Loucy (cell line): ENCODE data around the gene XKRX.

ENCODE experiments used
- H2AFZ ChIP-seq: fragments of 200-600 bp; sonication (generic); 2 replicates; pipeline ENCODE4 v1.6.0; 2016; ENCODE audit warnings: antibody characterized with exemption, mild to moderate bottlenecking, low read length, moderate library complexity
- H3F3A ChIP-seq: fragments of 200-600 bp; 2 replicates; pipeline ENCODE4 v1.6.0; 2016; ENCODE audit warnings: antibody characterized with exemption, low read depth, mild to moderate bottlenecking
- H3K27me3 ChIP-seq: fragments of 200-600 bp; sonication (generic); 2 replicates; pipeline ENCODE4 v1.6.1; 2014; ENCODE audit warnings: low read length, mild to moderate bottlenecking; ENCODE audit not compliant: insufficient read depth, poor library complexity, severe bottlenecking
- H3K36me3 ChIP-seq: fragments of 200-600 bp; sonication (generic); 2 replicates; pipeline ENCODE4 v1.6.1; 2016; ENCODE audit warnings: low read length; ENCODE audit not compliant: insufficient read depth
- H3K4me1 ChIP-seq: fragments of 200-600 bp; sonication (generic); 2 replicates; pipeline ENCODE4 v1.5.1; 2014; ENCODE audit warnings: low read length, mild to moderate bottlenecking; ENCODE audit not compliant: insufficient read depth, poor library complexity, severe bottlenecking
- H3K4me2 ChIP-seq: fragments of 200-600 bp; sonication (generic); 2 replicates; pipeline ENCODE4 v1.6.0; 2014; ENCODE audit warnings: antibody characterized with exemption, low read length, low read depth, mild to moderate bottlenecking; ENCODE audit not compliant: poor library complexity, severe bottlenecking
- H3K4me3 ChIP-seq: fragments of 200-600 bp; sonication (generic); 2 replicates; pipeline ENCODE4 v1.5.1; 2014; ENCODE audit warnings: low read length, mild to moderate bottlenecking, mixed read lengths; ENCODE audit not compliant: poor library complexity, severe bottlenecking
- H3K79me2 ChIP-seq: fragments of 200-600 bp; sonication (generic); 2 replicates; pipeline ENCODE4 v1.6.1; 2014; ENCODE audit warnings: low read length; ENCODE audit not compliant: insufficient read depth
- H3K9ac ChIP-seq: fragments of 200-600 bp; sonication (generic); 2 replicates; pipeline ENCODE4 v1.6.0; 2014; ENCODE audit warnings: mild to moderate bottlenecking, low read depth, low read length, moderate library complexity; ENCODE audit not compliant: poor library complexity, severe bottlenecking
- H3K9me2 ChIP-seq: fragments of 200-600 bp; sonication (generic); replicated peaks from 2 replicates; pipeline ENCODE4 v1.6.1; 2016; ENCODE audit warnings: low read depth, low read length, mixed read lengths
- H3K9me3 ChIP-seq: fragments of 200-600 bp; sonication (generic); 2 replicates; pipeline ENCODE4 v1.6.1; 2014; ENCODE audit warnings: mild to moderate bottlenecking, antibody characterized with exemption, low read length, low read depth; ENCODE audit not compliant: insufficient read depth
- H4K20me1 ChIP-seq: fragments of 200-600 bp; sonication (generic); 2 replicates; pipeline ENCODE4 v1.6.0; 2014; ENCODE audit warnings: antibody characterized with exemption, low read length, mild to moderate bottlenecking; ENCODE audit not compliant: insufficient read depth, poor library complexity, severe bottlenecking
- EZH2phosphoT487 ChIP-seq: fragments of 200-600 bp; IDR thresholded peaks from 2 replicates; pipeline ENCODE4 v1.6.1; 2018; ENCODE audit warnings: antibody characterized with exemption, mild to moderate bottlenecking, moderate library complexity, borderline replicate concordance
- TF ChIP-seq, protein P1 (sequence below): fragments of 200-600 bp; sonication (generic); conservative IDR thresholded peaks from 2 replicates; pipeline ENCODE4 v1.5.1; 2014; ENCODE audit warnings: mild to moderate bottlenecking, antibody characterized with exemption, low read length

XKRX gene

DNA sequence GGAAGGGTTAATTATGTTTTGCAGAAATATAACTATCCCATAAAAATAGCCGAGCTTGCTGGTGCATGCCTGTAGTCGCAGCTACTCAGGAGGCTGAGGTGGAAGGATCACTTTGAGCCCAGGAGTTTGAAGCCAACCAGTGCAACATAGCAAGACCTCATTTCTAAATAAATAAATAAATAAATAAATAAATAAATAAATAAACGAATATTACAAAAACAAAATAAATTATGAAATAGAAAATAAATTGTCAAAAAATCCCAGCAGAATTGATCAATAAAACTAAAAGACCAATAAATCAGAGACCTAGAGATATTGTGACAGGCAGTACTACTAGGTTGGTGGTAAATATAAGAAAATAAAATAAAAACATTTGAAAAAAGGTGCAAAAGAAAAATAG, 34.1 kb upstream of the XKRX start:
- Histone ChIP-seq H3K36me3 (no peaks in the 10 kb centered on the region), H3K9me2 (no peaks in the 10 kb centered on the region), H3K4me2 (no peak overlapping the region), H3K79me2 (no peaks in the 10 kb centered on the region), H3K4me3 (no peak overlapping the region), H2AFZ (no peak overlapping the region), H3K27me3 (no peaks in the 10 kb centered on the region), H3F3A (no peaks in the 10 kb centered on the region), H3K4me1 (no peaks in the 10 kb centered on the region), H4K20me1 (no peaks in the 10 kb centered on the region), H3K9ac (no peak overlapping the region), H3K9me3 (no peaks in the 10 kb centered on the region)
- TF ChIP-seq, protein P1, sequence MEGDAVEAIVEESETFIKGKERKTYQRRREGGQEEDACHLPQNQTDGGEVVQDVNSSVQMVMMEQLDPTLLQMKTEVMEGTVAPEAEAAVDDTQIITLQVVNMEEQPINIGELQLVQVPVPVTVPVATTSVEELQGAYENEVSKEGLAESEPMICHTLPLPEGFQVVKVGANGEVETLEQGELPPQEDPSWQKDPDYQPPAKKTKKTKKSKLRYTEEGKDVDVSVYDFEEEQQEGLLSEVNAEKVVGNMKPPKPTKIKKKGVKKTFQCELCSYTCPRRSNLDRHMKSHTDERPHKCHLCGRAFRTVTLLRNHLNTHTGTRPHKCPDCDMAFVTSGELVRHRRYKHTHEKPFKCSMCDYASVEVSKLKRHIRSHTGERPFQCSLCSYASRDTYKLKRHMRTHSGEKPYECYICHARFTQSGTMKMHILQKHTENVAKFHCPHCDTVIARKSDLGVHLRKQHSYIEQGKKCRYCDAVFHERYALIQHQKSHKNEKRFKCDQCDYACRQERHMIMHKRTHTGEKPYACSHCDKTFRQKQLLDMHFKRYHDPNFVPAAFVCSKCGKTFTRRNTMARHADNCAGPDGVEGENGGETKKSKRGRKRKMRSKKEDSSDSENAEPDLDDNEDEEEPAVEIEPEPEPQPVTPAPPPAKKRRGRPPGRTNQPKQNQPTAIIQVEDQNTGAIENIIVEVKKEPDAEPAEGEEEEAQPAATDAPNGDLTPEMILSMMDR = no peak
- TF ChIP-seq EZH2phosphoT487 = no peak

DNA sequence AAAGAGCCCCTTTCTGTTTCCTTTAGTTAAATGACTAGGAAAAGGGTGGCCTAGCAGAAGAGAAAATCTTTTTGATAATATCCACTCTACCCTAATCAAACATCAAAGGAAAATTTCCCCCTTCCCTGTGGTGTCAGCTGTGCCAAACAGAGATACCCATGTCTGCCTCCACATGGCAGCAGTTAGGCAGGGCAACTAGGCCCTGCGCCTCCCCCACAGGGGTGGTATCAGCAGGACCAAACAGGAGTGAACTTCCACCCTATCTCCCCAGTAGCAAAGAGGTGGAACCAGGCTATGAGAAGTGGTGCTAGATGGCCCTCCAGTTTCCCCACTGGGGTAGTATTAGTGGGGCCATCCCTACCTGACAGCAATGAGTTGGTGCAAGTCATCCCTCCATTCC, 19.8 kb upstream of the XKRX start:
- H3F3A ChIP-seq = no peaks in the 10 kb centered on the region
- H3K36me3 ChIP-seq = no peaks in the 10 kb centered on the region
- no peaks in the 10 kb centered on the region for H3K9me3 ChIP-seq
- no peaks in the 10 kb centered on the region for H3K4me1 ChIP-seq
- no peaks in the 10 kb centered on the region for H3K27me3 ChIP-seq
- no peak overlapping the region for H2AFZ ChIP-seq
- H3K4me2 ChIP-seq = no peak overlapping the region
- no peak for TF ChIP-seq EZH2phosphoT487
- TF ChIP-seq, protein P1 = no peak
- no peaks in the 10 kb centered on the region for H3K9me2 ChIP-seq
- H3K4me3 ChIP-seq = no peak overlapping the region
- H3K79me2 ChIP-seq = no peaks in the 10 kb centered on the region
- no peak overlapping the region for H3K9ac ChIP-seq
- no peaks in the 10 kb centered on the region for H4K20me1 ChIP-seq

DNA sequence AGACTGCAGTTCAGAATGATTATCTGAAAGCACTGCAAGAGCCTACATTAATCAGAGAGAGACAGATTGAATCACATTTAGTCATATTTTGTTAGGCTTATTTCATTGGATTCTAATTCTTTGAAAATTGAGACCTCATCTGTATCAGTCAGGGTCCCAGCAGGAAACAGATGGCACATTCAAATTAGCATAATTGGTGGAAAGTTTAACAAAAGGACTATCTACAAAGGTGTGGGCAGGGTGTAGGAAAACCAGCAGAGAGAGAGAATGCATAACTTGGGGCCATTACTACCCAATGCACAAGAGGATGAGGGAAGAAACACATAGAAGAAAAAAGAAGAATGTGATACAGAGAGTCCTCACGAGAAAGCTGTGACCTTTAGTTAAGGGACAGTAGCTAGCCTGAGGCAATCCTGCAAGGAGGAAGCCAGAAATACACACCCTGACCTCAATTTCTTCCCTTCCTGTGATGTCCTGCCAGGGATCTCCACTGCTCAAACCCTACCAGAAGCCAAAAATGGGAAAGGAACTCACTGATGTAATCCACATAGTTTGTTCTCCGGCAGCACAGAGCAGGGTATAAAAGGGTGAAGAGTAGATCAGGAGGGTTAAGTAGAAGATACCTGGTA, 17.7 kb upstream of the XKRX start:
- no peak overlapping the region for H3K4me3 ChIP-seq
- no peak overlapping the region for H3K4me2 ChIP-seq
- no peaks in the 10 kb centered on the region for H3K9me2 ChIP-seq
- no peaks in the 10 kb centered on the region for H3K36me3 ChIP-seq
- H3K27me3 ChIP-seq = no peaks in the 10 kb centered on the region
- no peaks in the 10 kb centered on the region for H4K20me1 ChIP-seq
- H2AFZ ChIP-seq = no peak overlapping the region
- TF ChIP-seq EZH2phosphoT487 = no peak
- TF ChIP-seq, protein P1 = no peak
- H3K9ac ChIP-seq = no peak overlapping the region
- H3F3A ChIP-seq = no peaks in the 10 kb centered on the region
- no peaks in the 10 kb centered on the region for H3K79me2 ChIP-seq
- no peaks in the 10 kb centered on the region for H3K4me1 ChIP-seq
- H3K9me3 ChIP-seq = no peaks in the 10 kb centered on the region
